HG02852 (cell line): Measurements from ENCODE around the gene TDRD9.

Experiments used
- ATAC-seq: cut with Tn5 transposase; IDR thresholded peaks from one replicate; pipeline ENCODE4 v1.9.1; 2021; ENCODE audit warnings: mild to moderate bottlenecking, moderate library complexity; ENCODE audit not compliant: unreplicated experiment

The TDRD9 gene

GRCh38 chr14:104087981-104088850 is 160.0 kb downstream of the TDRD9 start:
- ATAC-seq, result no peak

- ATAC-seq, result no peak
Observed at GRCh38 chr14:104090071-104090748, 162.0 kb downstream of the TDRD9 start.

- no peak for ATAC-seq
Observed at GRCh38 chr14:104091061-104091926, 163.0 kb downstream of the TDRD9 start.

- no peak for ATAC-seq
Observed at GRCh38 chr14:104091927-104092771, 163.9 kb downstream of the TDRD9 start.

GRCh38 chr14:104092931-104093365 is 164.7 kb downstream of the TDRD9 start:
- no peak for ATAC-seq

- ATAC-seq, result no peak
Observed at GRCh38 chr14:104093366-104094055, 165.3 kb downstream of the TDRD9 start.

GRCh38 chr14:104094056-104094708 is 165.9 kb downstream of the TDRD9 start:
- no peak for ATAC-seq

- no peak for ATAC-seq
Observed at GRCh38 chr14:104094709-104095425, 166.6 kb downstream of the TDRD9 start.

GRCh38 chr14:104095426-104096310 is 167.4 kb downstream of the TDRD9 start:
- no peak for ATAC-seq

- ATAC-seq, result no peak
Observed at GRCh38 chr14:104096318-104096717, 168.1 kb downstream of the TDRD9 start.

GRCh38 chr14:104096751-104097700 is 168.8 kb downstream of the TDRD9 start:
- no peak for ATAC-seq

- ATAC-seq, result no peak
Observed at GRCh38 chr14:104098272-104099095, 170.2 kb downstream of the TDRD9 start.

GRCh38 chr14:104099096-104100041 is 171.1 kb downstream of the TDRD9 start:
- ATAC-seq, result no peak
